Effector memory CD4-positive, alpha-beta T cell (primary cell): ENCODE measurements around the gene DEUP1.

Source experiments
- DNase-seq, 3 donors: peaks; one replicate each; pipeline ENCODE4 v3.0.0-alpha.2; 2020
- H3K27ac ChIP-seq: 2 replicates; pipeline ENCODE4 v1.7.0; 2013; ENCODE audit warnings: mild to moderate bottlenecking, low read length, moderate library complexity; ENCODE audit not compliant: insufficient read depth, poor library complexity, severe bottlenecking
- H3K27me3 ChIP-seq: replicated peaks from 2 replicates; pipeline ENCODE4 v1.7.0; 2013; ENCODE audit warnings: mild to moderate bottlenecking, low read length; ENCODE audit not compliant: insufficient read depth, control insufficient read depth, poor library complexity, severe bottlenecking
- H3K36me3 ChIP-seq: 2 replicates; pipeline ENCODE4 v1.7.0; 2013; ENCODE audit warnings: mild to moderate bottlenecking, low read length, moderate library complexity; ENCODE audit not compliant: control insufficient read depth, insufficient read depth
- H3K4me1 ChIP-seq: 2 replicates; pipeline ENCODE4 v1.7.0; 2013; ENCODE audit warnings: low read length, mild to moderate bottlenecking; ENCODE audit not compliant: control insufficient read depth, insufficient read depth, poor library complexity, severe bottlenecking
- H3K4me3 ChIP-seq: 2 replicates; pipeline ENCODE4 v1.7.0; 2013; ENCODE audit warnings: low read length, low read depth, mild to moderate bottlenecking; ENCODE audit not compliant: insufficient read depth, poor library complexity, severe bottlenecking
- H3K9me3 ChIP-seq: 2 replicates; pipeline ENCODE4 v1.7.0; 2013; ENCODE audit warnings: mild to moderate bottlenecking, low read length, moderate library complexity; ENCODE audit not compliant: control insufficient read depth

DEUP1 gene

GRCh38 chr11:93481696-93482095, 151.2 kb downstream of the DEUP1 start:
- no peak for DNase-seq
- Histone ChIP-seq H3K27ac (no peak overlapping the region), H3K27me3 (no peaks in the 10 kb centered on the region), H3K4me1 (no peaks in the 10 kb centered on the region), H3K36me3 (no peaks in the 10 kb centered on the region), H3K4me3 (no peak overlapping the region), H3K9me3 (no peaks in the 10 kb centered on the region)

GRCh38 chr11:93482556-93482955, 152.0 kb downstream of the DEUP1 start:
- Histone ChIP-seq H3K4me3 (no peak overlapping the region), H3K36me3 (no peaks in the 10 kb centered on the region), H3K27ac (no peak overlapping the region), H3K9me3 (no peaks in the 10 kb centered on the region), H3K27me3 (no peaks in the 10 kb centered on the region), H3K4me1 (no peaks in the 10 kb centered on the region)
- no peak for DNase-seq

- H3K36me3 ChIP-seq = no peaks in the 10 kb centered on the region
- H3K4me3 ChIP-seq = no peak overlapping the region
- no peaks in the 10 kb centered on the region for H3K9me3 ChIP-seq
- H3K27ac ChIP-seq = no peak overlapping the region
- no peak for DNase-seq
- H3K27me3 ChIP-seq = no peaks in the 10 kb centered on the region
- H3K4me1 ChIP-seq = no peaks in the 10 kb centered on the region
Measured at GRCh38 chr11:93484716-93485115, 154.2 kb downstream of the DEUP1 start.

- no peaks in the 10 kb centered on the region for H3K36me3 ChIP-seq
- H3K27ac ChIP-seq = no peak overlapping the region
- no peak for DNase-seq
- no peaks in the 10 kb centered on the region for H3K9me3 ChIP-seq
- no peaks in the 10 kb centered on the region for H3K4me1 ChIP-seq
- H3K27me3 ChIP-seq = no peaks in the 10 kb centered on the region
- H3K4me3 ChIP-seq = no peak overlapping the region
Measured at GRCh38 chr11:93485983-93486382, 155.4 kb downstream of the DEUP1 start.

GRCh38 chr11:93487032-93487483, 156.5 kb downstream of the DEUP1 start:
- Histone ChIP-seq H3K27me3 (no peaks in the 10 kb centered on the region), H3K4me1 (no peaks in the 10 kb centered on the region), H3K27ac (no peak overlapping the region), H3K4me3 (no peak overlapping the region), H3K36me3 (no peaks in the 10 kb centered on the region), H3K9me3 (no peaks in the 10 kb centered on the region)
- no peak for DNase-seq
